ENCODE measurements around the gene CNTNAP2. TPM values are rescaled to one million over a fixed set of nuclear protein-coding genes. Genes with fewer than 3 reads are reported as not detected.

CNTNAP2 gene
- total RNA-seq, 1 experiment from 2014 or later: 42.5 TPM

DNA sequence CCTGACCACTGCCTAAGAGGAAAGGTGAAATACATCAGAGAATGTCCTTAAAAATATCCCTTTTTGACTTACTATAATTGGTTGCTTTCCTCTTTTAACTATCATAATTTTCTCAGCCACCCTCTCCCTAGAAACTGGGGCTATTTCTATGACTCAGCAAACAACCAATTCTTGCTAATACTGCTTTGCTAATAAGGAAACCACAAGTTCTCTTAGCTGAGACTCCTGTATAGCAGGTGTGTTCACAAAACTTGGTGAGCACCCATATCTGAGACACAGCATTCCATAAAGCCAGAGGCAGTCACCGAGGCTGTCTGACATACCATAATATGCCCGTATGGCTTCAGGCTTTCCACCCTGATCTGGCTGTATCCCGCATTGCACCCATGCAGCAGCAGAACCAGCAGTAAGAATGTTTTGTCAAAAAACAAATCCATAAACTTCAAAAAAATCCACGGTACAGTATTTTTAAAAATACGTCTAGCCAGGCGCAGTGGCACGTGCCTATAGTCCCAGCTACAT is 2282.3 kb downstream of the CNTNAP2 start:
- H3K4me1 Mint-ChIP-seq (ENCODE audit: low read depth, unreplicated experiment): no peaks in the 10 kb centered on the region
- no peaks in the 10 kb centered on the region for H3K9me3 ChIP-seq
- no peak for DNase-seq
- H3K4me3 ChIP-seq (ENCODE audit: low read depth, low read length): no peak overlapping the region
- no peak overlapping the region for H3K4me3 Mint-ChIP-seq (ENCODE audit: unreplicated experiment)
- H3K27me3 ChIP-seq (replicated peaks; ENCODE audit: control insufficient read depth, insufficient read depth, low read length): no peaks in the 10 kb centered on the region
- TF ChIP-seq, protein P1, sequence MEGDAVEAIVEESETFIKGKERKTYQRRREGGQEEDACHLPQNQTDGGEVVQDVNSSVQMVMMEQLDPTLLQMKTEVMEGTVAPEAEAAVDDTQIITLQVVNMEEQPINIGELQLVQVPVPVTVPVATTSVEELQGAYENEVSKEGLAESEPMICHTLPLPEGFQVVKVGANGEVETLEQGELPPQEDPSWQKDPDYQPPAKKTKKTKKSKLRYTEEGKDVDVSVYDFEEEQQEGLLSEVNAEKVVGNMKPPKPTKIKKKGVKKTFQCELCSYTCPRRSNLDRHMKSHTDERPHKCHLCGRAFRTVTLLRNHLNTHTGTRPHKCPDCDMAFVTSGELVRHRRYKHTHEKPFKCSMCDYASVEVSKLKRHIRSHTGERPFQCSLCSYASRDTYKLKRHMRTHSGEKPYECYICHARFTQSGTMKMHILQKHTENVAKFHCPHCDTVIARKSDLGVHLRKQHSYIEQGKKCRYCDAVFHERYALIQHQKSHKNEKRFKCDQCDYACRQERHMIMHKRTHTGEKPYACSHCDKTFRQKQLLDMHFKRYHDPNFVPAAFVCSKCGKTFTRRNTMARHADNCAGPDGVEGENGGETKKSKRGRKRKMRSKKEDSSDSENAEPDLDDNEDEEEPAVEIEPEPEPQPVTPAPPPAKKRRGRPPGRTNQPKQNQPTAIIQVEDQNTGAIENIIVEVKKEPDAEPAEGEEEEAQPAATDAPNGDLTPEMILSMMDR (IDR thresholded peaks at IDR 0.05; ENCODE audit: insufficient read depth in 1 of 2, low read depth in 1 of 2, low read length in 1 of 2, severe bottlenecking in 1 of 2, unreplicated experiment in 1 of 2): no peak
- POLR2A ChIA-PET: no interaction called here
- H3K9me3 Mint-ChIP-seq (ENCODE audit: unreplicated experiment): no peaks in the 10 kb centered on the region
- CTCF ChIA-PET: no interaction called here
- no peaks in the 10 kb centered on the region for H3K27me3 Mint-ChIP-seq (ENCODE audit: insufficient read depth, unreplicated experiment)
- H3K36me3 Mint-ChIP-seq (ENCODE audit: insufficient read depth, unreplicated experiment): peaks cover 4% of the 10 kb centered on the region
- intact Hi-C loops (cut with micrococcal nuclease; ENCODE audit: unreplicated experiment): no loop called here
- no peaks in the 10 kb centered on the region for H3K4me1 ChIP-seq
- BruUV-seq (replicated peaks): no TSS peak
- no peak overlapping the region for H3K27ac Mint-ChIP-seq (ENCODE audit: unreplicated experiment)
- no peaks in the 10 kb centered on the region for H3K36me3 ChIP-seq (ENCODE audit: control insufficient read depth, insufficient read depth, low read length)

DNA sequence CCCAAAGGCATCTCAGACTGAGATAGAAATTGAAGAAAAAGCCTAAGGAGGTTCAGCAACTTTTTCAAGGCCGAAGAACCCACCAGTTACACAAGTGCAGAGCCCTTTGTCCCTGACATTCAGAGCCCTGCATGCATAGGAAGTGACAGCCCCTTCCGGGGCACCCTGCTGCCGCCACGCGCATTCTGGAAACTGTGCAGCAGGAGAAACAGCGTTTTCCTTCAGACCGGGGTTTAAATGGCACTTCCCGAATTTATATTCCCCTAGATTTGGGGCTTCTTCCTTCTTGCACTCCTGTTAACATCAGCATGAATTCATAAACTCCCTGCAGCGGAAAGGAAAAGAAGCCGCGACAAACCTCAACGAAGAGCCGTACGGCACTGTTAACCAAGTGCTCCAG is 2283.5 kb downstream of the CNTNAP2 start:
- no peaks in the 10 kb centered on the region for H3K9me3 ChIP-seq

DNA sequence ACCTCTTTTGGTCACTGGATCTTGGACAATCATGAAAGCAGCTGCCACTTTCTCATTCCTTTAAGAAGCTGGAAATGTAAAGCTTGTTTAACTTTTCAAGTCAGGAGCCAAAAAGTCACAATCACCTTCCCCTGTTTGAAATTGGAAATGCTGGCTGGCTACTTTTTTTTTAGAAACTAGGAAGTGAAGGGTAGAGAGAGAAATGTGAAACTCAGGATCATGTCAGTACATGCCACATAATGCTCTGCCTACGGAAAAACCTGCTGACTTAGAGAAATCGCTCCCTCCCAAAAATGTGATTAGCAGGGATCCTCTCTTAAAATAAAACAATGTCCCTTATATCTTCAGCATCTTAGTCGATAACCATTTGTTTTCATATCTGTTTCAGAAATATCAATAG is 2285.6 kb downstream of the CNTNAP2 start:
- TF ChIP-seq, protein P1 (IDR thresholded peaks at IDR 0.05; ENCODE audit: insufficient read depth in 1 of 2, low read depth in 1 of 2, low read length in 1 of 2, severe bottlenecking in 1 of 2, unreplicated experiment in 1 of 2): no peak
- Histone ChIP-seq H3K9me3 (no peaks in the 10 kb centered on the region), H3K4me3 (ENCODE audit: low read depth, low read length) (no peak overlapping the region), H3K4me1 (no peaks in the 10 kb centered on the region), H3K27me3 (replicated peaks; ENCODE audit: control insufficient read depth, insufficient read depth, low read length) (no peaks in the 10 kb centered on the region), H3K36me3 (ENCODE audit: control insufficient read depth, insufficient read depth, low read length) (no peaks in the 10 kb centered on the region)
- no peak overlapping the region for H3K4me3 Mint-ChIP-seq (ENCODE audit: unreplicated experiment)
- H3K4me1 Mint-ChIP-seq (ENCODE audit: low read depth, unreplicated experiment): no peaks in the 10 kb centered on the region
- intact Hi-C loops (cut with micrococcal nuclease; ENCODE audit: unreplicated experiment): no loop called here
- DNase-seq: no peak
- no peaks in the 10 kb centered on the region for H3K9me3 Mint-ChIP-seq (ENCODE audit: unreplicated experiment)
- ChIA-PET CTCF (no interaction called here), POLR2A (no interaction called here)
- no peaks in the 10 kb centered on the region for H3K36me3 Mint-ChIP-seq (ENCODE audit: insufficient read depth, unreplicated experiment)
- H3K27me3 Mint-ChIP-seq (ENCODE audit: insufficient read depth, unreplicated experiment): no peaks in the 10 kb centered on the region
- no peak overlapping the region for H3K27ac Mint-ChIP-seq (ENCODE audit: unreplicated experiment)
- no TSS peak for BruUV-seq (replicated peaks)

More for the DNA sequence above, 2283.5 kb downstream of the CNTNAP2 start:
- Histone ChIP-seq H3K27me3 (replicated peaks; ENCODE audit: control insufficient read depth, insufficient read depth, low read length) (no peaks in the 10 kb centered on the region), H3K4me1 (no peaks in the 10 kb centered on the region), H3K4me3 (ENCODE audit: low read depth, low read length) (no peak overlapping the region), H3K36me3 (ENCODE audit: control insufficient read depth, insufficient read depth, low read length) (no peaks in the 10 kb centered on the region)
- intact Hi-C loops (cut with micrococcal nuclease; ENCODE audit: unreplicated experiment): no loop called here
- BruUV-seq (replicated peaks): no TSS peak
- ChIA-PET CTCF (no interaction called here), POLR2A (no interaction called here)
- Mint-ChIP-seq H3K4me3 (ENCODE audit: unreplicated experiment) (no peak overlapping the region), H3K36me3 (ENCODE audit: insufficient read depth, unreplicated experiment) (peaks cover 4% of the 10 kb centered on the region), H3K4me1 (ENCODE audit: low read depth, unreplicated experiment) (no peaks in the 10 kb centered on the region), H3K9me3 (ENCODE audit: unreplicated experiment) (no peaks in the 10 kb centered on the region), H3K27me3 (ENCODE audit: insufficient read depth, unreplicated experiment) (no peaks in the 10 kb centered on the region), H3K27ac (ENCODE audit: unreplicated experiment) (no peak overlapping the region)
- DNase-seq: no peak
- TF ChIP-seq, protein P1 (IDR thresholded peaks at IDR 0.05; ENCODE audit: insufficient read depth in 1 of 2, low read depth in 1 of 2, low read length in 1 of 2, severe bottlenecking in 1 of 2, unreplicated experiment in 1 of 2): no peak

Data from Caco-2 (cell line).